ENCODE measurements around the gene KDM6B. TPM values are rescaled to one million over a fixed set of nuclear protein-coding genes. Genes with fewer than 3 reads are reported as not detected.

KDM6B gene
- total and polyA plus RNA-seq, 12 donors: 5.2 to 35.4 (median 25.3) TPM

DNA sequence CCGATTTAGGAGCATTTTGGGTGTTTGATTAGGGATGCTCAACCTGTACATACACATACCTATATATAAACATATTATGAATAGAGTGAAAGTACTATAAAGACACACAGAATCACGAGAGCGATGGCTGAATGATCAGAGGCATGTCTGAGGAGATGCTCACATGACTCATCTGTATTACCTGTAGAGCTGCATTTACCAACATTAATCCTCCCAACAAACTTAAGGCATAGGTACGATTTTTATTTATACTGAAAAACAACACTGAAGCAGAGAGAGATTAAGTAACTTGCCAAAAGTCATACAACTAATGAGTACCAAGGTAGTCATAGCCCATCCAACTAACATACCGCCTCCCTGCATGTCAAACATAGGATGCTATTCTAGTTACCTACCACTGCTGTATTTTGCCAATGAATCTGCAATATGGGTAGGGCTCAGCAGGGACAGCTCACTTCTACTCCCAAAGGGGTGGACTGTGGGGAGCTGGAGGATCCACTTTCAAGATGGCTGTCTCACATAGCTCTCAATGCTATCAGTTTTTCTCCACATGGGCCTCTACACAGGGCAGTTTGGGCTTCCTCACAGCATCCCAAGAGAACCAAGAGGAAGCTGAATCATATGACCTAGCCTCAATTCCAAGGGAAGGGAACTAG, 31.1 kb downstream of the KDM6B start:
- intact Hi-C loops (cut with DNase I): loop anchor here (5.0 to 10.0 kb wide), 8 partner anchors 32 to 192 kb away; no protein-coding TSS in a partner anchor

DNA sequence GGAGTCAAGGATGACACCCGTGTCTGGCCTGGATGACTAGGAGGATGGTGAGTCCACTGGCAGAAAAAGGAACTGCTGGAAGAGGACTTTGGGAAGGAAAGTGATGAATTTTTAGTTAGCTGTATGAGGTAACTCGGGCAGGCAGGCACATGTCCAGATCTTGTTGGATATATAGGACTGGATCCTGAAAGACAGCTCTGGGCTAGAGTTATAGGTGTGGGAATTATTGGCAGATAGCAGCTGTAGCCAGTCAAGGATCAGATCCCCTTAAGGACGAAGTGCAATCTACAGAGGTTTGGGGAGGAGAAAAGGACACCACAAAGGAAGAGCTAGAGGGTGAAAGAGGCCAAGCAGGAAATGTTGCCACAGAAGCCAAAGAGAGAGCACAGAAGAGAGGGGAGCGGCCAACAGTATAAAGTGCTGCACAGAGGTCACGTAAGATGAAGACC, 33.9 kb downstream of the KDM6B start:
- peaks cover 0 to 68% (median 0%) of the 10 kb centered on the region in 9 donors for H3K36me3 ChIP-seq
- H3K27me3 ChIP-seq: no peaks in the 10 kb centered on the region
- TF ChIP-seq, protein P1, sequence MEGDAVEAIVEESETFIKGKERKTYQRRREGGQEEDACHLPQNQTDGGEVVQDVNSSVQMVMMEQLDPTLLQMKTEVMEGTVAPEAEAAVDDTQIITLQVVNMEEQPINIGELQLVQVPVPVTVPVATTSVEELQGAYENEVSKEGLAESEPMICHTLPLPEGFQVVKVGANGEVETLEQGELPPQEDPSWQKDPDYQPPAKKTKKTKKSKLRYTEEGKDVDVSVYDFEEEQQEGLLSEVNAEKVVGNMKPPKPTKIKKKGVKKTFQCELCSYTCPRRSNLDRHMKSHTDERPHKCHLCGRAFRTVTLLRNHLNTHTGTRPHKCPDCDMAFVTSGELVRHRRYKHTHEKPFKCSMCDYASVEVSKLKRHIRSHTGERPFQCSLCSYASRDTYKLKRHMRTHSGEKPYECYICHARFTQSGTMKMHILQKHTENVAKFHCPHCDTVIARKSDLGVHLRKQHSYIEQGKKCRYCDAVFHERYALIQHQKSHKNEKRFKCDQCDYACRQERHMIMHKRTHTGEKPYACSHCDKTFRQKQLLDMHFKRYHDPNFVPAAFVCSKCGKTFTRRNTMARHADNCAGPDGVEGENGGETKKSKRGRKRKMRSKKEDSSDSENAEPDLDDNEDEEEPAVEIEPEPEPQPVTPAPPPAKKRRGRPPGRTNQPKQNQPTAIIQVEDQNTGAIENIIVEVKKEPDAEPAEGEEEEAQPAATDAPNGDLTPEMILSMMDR (IDR thresholded peaks at IDR 0.05): no peak
- peaks cover 0 to 15% (median 0%) of the 10 kb centered on the region in 9 donors for H3K4me1 ChIP-seq
- ATAC-seq (no peak), DNase-seq (no peak)
- intact Hi-C loops (cut with DNase I): loop anchor here in 2 of 10 donors (5.0 to 10.0 kb wide), 2 partner anchors 174 to 177 kb away; no protein-coding TSS in a partner anchor
- H3K27ac ChIP-seq: peak overlapping the region in 1 of 10 donors; percentile 3
- H3K4me3 ChIP-seq: no peak overlapping the region
- H3K9me3 ChIP-seq: peaks cover 0 to 4% (median 0%) of the 10 kb centered on the region in 11 donors
- 79 to 86% methylated on average over 5 of the region's 5 CpGs for WGBS, 2 donors

More for the DNA sequence above, 31.1 kb downstream of the KDM6B start:
- Histone ChIP-seq H3K4me3 (no peak overlapping the region), H3K4me1 (peaks cover 0 to 15% (median 0%) of the 10 kb centered on the region in 9 donors), H3K27ac (no peak overlapping the region), H3K9me3 (peaks cover 0 to 4% (median 0%) of the 10 kb centered on the region in 11 donors), H3K36me3 (peaks cover 0 to 73% (median 0%) of the 10 kb centered on the region in 9 donors), H3K27me3 (no peaks in the 10 kb centered on the region)
- DNase-seq (no peak), ATAC-seq (no peak)
- 95 to 96% methylated on average over 5 of the region's 5 CpGs for WGBS, 2 donors
- TF ChIP-seq, protein P1 (IDR thresholded peaks at IDR 0.05): no peak

DNA sequence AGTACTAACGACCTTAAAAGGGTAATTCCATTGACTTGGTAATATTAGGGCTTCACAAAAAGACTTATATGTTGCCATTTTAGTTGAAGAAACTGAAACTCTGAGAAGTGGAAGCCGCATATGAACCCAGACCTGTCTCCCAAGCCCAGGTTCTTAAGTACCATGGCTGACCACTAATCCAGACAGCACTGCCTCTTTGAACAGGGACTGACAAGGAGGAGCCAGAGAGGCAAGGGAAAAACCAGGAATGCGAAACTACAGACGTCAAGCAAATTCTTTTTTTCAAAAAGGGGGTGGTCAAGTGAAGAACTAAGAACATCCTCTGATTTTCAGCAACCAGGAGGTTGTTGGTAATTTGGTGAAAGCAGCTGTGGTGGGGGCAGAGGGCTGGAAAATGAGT, 39.0 kb downstream of the KDM6B start:
- ATAC-seq: no peak
- DNase-seq: no peak
- TF ChIP-seq, protein P1 (IDR thresholded peaks at IDR 0.05): no peak
- WGBS, 2 donors: 72 to 74% methylated on average over 4 of the region's 4 CpGs
- H3K4me3 ChIP-seq: no peak overlapping the region
- intact Hi-C loops (cut with DNase I): no loop called here
- peaks cover 0 to 74% (median 0%) of the 10 kb centered on the region in 9 donors for H3K36me3 ChIP-seq
- H3K27ac ChIP-seq: no peak overlapping the region
- peaks cover 0 to 10% (median 0%) of the 10 kb centered on the region in 9 donors for H3K4me1 ChIP-seq
- no peaks in the 10 kb centered on the region for H3K9me3 ChIP-seq
- no peaks in the 10 kb centered on the region for H3K27me3 ChIP-seq

DNA sequence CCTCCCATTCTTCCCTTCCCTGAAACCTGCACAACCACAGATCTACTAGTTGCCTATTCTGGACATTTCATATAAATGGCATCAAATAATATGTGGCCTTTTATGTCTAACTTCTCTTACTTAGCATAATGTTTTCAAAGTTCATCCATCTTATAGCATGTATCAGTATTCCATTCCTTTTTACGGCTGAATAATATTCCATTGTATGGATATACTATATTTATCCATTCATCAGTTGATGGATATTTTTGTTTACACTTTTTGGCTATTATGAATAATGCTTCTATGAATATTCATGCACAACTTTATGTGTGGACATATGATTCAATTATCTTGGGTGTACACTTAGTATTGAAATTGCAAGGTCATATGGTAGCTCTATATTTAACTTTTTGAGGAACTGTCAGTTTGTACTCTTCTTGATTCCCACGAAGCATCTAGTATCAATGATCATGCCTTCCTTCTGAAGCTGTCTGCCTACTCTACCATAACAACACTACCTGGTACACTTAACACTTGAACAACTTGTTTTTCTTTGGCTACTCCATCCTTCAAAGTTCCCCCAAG, 41.9 kb downstream of the KDM6B start:
- Histone ChIP-seq H3K9me3 (no peaks in the 10 kb centered on the region), H3K27ac (no peak overlapping the region), H3K27me3 (no peaks in the 10 kb centered on the region), H3K36me3 (peaks cover 0 to 76% (median 10%) of the 10 kb centered on the region in 9 donors), H3K4me3 (no peak overlapping the region), H3K4me1 (peaks cover 0 to 17% (median 0%) of the 10 kb centered on the region in 9 donors)
- DNase-seq: no peak
- ATAC-seq: no peak
- intact Hi-C loops (cut with DNase I): no loop called here
- TF ChIP-seq, protein P1 (IDR thresholded peaks at IDR 0.05): no peak
- WGBS, 2 donors: 71 to 84% methylated on average over 2 of the region's 2 CpGs

All from heart right ventricle (tissue), 16 donors.